NCI-H345 treated with DMSO at 0.1 percent for 48 hours (cell line): ENCODE results near the gene BMF.

Experiments used
- DNase-seq: peaks from one replicate; lab custom pipeline; 2025; ENCODE audit not compliant: unreplicated experiment; lab: John Stamatoyannopoulos, UW

The BMF gene

GRCh38 chr15:40104296-40104864, 4.3 kb downstream of the BMF start:
- DNase-seq = peak; percentile 54

GRCh38 chr15:40103864-40104271, 4.8 kb downstream of the BMF start:
- DNase-seq = no peak

GRCh38 chr15:40102897-40103858, 5.5 kb downstream of the BMF start:
- DNase-seq = peak; percentile 64

GRCh38 chr15:40100947-40101905, 7.5 kb downstream of the BMF start:
- no peak for DNase-seq

GRCh38 chr15:40100123-40100946, 8.3 kb downstream of the BMF start:
- no peak for DNase-seq

GRCh38 chr15:40098489-40099261, 10.0 kb downstream of the BMF start:
- DNase-seq = peak; percentile 77

GRCh38 chr15:40097968-40098476, 10.7 kb downstream of the BMF start:
- DNase-seq = no peak

- DNase-seq = no peak
Observed at GRCh38 chr15:40097096-40097967, 11.3 kb downstream of the BMF start.

- DNase-seq = no peak
Observed at GRCh38 chr15:40096094-40096891, 12.4 kb downstream of the BMF start.

GRCh38 chr15:40095371-40096093, 13.1 kb downstream of the BMF start:
- DNase-seq = no peak

GRCh38 chr15:40094156-40094555, 14.5 kb downstream of the BMF start:
- DNase-seq = no peak

GRCh38 chr15:40092979-40093869, 15.5 kb downstream of the BMF start:
- no peak for DNase-seq

GRCh38 chr15:40092256-40092978, 16.3 kb downstream of the BMF start:
- DNase-seq = peak; percentile 57

- no peak for DNase-seq
Observed at GRCh38 chr15:40091861-40092255, 16.8 kb downstream of the BMF start.

- DNase-seq = no peak
Observed at GRCh38 chr15:40090774-40091455, 17.8 kb downstream of the BMF start.
